GM19455 (cell line): ENCODE results near the gene UGCG.

Experiments
- ATAC-seq: cut with Tn5 transposase; IDR thresholded peaks from one replicate; pipeline ENCODE4 v1.9.1; 2021; ENCODE audit not compliant: unreplicated experiment

UGCG gene

GRCh38 chr9:111979561-111979960, 82.9 kb downstream of the UGCG start:
- no peak for ATAC-seq

DNA sequence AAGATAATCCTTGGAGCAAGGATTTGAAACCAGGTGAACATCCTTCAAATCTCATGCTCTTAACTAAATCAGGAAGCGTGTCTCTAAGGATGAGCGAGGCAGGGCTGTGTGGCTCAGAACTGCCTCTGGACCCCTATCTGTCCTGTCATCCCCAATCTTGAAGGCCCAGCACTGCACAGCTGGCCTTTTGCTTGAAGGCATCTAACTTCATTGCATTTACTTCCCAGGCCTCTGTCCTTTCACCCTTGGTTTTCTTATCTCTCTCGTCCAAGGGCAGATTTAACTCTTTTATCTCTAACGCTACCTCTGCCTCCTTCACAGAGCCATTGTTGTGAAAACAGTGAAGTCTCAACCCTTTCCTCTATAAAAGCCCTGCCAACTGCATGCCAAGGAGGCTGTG, 83.8 kb downstream of the UGCG start:
- ATAC-seq = no peak

DNA sequence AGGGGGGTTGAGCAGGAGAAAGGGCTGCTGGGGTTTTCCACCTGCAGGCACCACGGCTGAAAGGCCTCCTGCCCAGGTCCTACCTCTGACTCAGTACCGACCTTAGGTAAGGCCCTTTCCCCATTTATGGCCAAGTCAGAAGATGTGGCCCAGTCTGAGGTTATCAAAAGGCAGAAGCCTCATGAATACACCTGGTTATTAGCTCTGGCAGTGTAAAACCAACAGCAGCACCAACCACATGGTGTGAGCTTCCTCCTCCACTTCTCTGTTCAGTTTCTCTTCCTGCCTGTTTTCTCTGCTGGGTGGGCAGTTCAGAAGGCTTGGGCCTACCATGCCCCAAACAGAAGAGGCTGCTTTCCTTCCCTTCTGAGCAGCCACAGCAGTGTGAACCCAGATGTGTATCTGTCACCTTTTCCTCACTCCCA, 86.9 kb downstream of the UGCG start:
- ATAC-seq = peak; percentile 53

DNA sequence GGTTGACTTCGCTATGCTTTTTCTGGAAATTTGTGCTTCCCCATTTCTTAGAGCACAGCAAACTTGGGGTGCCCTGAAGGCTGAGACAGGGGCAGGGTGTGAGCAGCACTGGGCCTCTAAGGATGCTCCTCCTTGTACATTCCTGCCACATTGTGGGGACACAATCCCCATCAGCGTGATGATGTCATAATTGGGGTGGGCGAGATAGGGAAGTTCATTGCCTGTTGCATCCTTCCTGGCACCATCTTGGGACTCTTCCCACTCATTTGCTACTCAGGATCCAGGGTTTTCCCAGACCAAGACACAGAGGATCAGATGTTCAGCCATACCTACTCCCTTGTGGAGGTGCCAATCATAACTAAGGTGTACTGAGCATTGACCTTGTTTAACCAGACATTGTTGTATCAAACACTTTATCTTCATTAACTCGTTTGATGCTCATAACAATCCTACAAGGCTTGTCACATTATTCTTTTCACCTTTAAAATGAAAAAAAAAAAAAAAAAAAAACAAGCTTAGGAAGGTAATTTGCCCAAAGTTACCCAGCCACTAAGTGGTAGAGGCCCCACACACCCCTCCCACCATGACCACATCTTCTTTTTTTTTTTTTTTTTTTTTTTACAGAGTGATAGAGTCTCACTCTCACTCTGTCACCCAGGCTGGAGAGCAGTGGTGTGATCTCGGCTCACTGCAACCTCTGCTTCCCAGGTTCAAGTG, 87.6 kb downstream of the UGCG start:
- no peak for ATAC-seq
